Measurements from ENCODE around the gene HMGCL.

DNA sequence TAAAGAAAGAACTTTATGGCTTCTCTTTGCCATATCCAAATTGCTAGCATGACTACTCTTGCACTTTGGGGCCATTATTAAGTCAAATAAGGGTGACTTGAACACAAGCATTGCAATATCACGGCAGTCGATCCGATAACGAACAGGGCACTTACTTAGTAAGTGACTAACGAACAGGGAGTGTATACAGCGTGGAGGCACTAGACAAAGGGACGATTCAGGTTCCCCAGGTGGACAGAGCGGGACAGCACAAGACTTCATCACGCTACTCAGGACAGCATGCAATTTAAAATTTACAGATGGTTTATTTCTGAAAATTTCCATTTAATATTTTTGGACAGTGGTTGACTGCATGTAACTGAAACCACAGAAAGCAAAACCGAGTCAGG is 52.4 kb downstream of the HMGCL start:
- TF ChIP-seq, protein P1, sequence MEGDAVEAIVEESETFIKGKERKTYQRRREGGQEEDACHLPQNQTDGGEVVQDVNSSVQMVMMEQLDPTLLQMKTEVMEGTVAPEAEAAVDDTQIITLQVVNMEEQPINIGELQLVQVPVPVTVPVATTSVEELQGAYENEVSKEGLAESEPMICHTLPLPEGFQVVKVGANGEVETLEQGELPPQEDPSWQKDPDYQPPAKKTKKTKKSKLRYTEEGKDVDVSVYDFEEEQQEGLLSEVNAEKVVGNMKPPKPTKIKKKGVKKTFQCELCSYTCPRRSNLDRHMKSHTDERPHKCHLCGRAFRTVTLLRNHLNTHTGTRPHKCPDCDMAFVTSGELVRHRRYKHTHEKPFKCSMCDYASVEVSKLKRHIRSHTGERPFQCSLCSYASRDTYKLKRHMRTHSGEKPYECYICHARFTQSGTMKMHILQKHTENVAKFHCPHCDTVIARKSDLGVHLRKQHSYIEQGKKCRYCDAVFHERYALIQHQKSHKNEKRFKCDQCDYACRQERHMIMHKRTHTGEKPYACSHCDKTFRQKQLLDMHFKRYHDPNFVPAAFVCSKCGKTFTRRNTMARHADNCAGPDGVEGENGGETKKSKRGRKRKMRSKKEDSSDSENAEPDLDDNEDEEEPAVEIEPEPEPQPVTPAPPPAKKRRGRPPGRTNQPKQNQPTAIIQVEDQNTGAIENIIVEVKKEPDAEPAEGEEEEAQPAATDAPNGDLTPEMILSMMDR (optimal IDR thresholded peaks at IDR 0.05 in 1 of 3, IDR thresholded peaks at IDR 0.05 in 1 of 3, conservative IDR thresholded peaks at IDR 0.05 in 1 of 3; ENCODE audit: extremely low read depth in 1 of 3, insufficient read depth in 2 of 3, low read length in 3 of 3) = no peak
- TF ChIP-seq EZH2 (IDR thresholded peaks at IDR 0.05; ENCODE audit: low read length) = no peak

Data from keratinocyte (primary cell).